D721Med (cell line): ENCODE measurements around the gene KCNN3.

Experiments used
- DNase-seq: peaks from one replicate; pipeline ENCODE4 v3.0.0; 2011; ENCODE audit warnings: low spot score; ENCODE audit not compliant: insufficient read length
- FAIRE-seq: peaks from 2 replicates; lab custom pipeline; 2011; peaks lifted over from hg19 to GRCh38; lab: Jason Lieb, UNC
- CTCF ChIP-seq: IDR thresholded peaks from 2 replicates; pipeline ENCODE4 v1.5.1; 2012; ENCODE audit warnings: mild to moderate bottlenecking, control low read depth; ENCODE audit not compliant: insufficient read depth; ENCODE audit errors: missing control alignments

KCNN3 gene

GRCh38 chr1:154852845-154853244 lies 17.2 kb downstream of the KCNN3 start:
- no peak for TF ChIP-seq CTCF
- DNase-seq (no peak), FAIRE-seq (no peak)

- DNase-seq = no peak
- FAIRE-seq = no peak
- no peak for TF ChIP-seq CTCF
Measured at GRCh38 chr1:154851392-154852177, 18.5 kb downstream of the KCNN3 start.

GRCh38 chr1:154849645-154850131 lies 20.4 kb downstream of the KCNN3 start:
- DNase-seq (no peak), FAIRE-seq (no peak)

GRCh38 chr1:154848983-154849382 lies 21.1 kb downstream of the KCNN3 start:
- FAIRE-seq (no peak), DNase-seq (no peak)
- no peak for TF ChIP-seq CTCF

More at GRCh38 chr1:154849645-154850131, 20.4 kb downstream of the KCNN3 start:
- no peak for TF ChIP-seq CTCF

GRCh38 chr1:154847891-154848290 lies 22.2 kb downstream of the KCNN3 start:
- no peak for TF ChIP-seq CTCF
- FAIRE-seq (no peak), DNase-seq (no peak)

GRCh38 chr1:154846565-154847442 lies 23.3 kb downstream of the KCNN3 start:
- FAIRE-seq (no peak), DNase-seq (no peak)
- no peak for TF ChIP-seq CTCF

- FAIRE-seq = no peak
- DNase-seq = no peak
- no peak for TF ChIP-seq CTCF
Measured at GRCh38 chr1:154845879-154846278, 24.2 kb downstream of the KCNN3 start.
